Measurements from ENCODE around the gene PRRC2B.
"Not testable (repeated sequence)": the region's sequence is repeated elsewhere in the genome, so short reads cannot be mapped to it uniquely, and the experiment has no call there.

PRRC2B gene

DNA sequence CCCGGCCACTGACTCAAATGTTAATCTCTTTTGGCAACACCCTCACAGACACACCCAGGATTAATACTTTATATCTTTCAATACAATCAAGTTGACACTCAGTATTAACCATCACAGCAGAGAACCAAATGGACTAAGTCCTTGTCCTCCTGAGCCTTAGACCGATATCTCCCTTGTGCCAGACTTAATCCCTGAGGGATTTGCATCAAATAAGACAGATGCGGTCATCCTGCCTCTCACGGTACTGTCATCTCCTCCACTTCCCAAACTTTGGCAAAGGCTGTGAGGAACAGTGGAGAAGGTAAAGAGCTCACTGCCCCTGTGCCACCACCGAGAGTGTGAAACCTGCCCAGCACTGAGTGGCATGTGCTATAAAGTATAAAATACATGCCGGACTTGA lies 6.5 kb upstream of the PRRC2B start:
- no peak for DNase-seq

GRCh38 chr9:131391020-131391419 lies 2.9 kb upstream of the PRRC2B start:
- DNase-seq = no peak

GRCh38 chr9:131391504-131391903 lies 2.4 kb upstream of the PRRC2B start:
- no peak for DNase-seq

DNA sequence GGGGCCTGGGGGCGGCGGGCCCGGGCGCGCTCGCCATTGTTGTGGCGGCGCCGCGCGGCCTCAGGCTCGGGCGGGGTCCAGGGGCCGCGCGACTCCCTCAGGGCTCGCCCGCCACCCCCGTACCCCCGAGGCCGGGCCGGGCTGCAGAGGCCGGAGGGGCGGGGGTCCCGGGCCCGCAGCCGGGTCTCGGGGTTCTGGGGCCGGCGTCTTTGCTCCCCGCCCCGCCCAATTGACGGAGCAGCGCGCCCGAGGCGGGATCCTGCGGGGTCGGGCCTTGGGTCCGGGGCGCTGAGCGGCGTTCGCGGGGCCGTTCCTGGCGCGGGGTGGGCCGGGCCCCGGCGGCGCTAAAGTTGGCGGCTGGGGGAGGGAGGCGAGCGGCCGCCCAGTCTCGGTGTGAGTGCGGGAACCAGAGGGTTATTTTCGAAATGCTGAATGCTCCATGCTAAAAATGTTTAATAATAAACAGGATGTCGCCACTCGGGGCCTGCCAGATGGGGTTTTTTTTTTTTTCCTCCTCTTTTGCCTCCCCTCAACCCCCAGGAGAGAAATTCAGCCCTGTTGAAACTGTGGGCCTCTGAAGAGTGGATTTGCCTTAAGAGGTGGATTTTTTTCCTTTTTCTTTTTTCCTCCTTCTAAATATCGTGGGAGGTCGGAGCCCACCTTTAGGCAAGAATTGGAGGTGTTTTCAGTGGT lies 724 bp downstream of the PRRC2B start:
- peak in 4 of 5 experiments; percentile 26 to 66 (median 34) for DNase-seq

GRCh38 chr9:131395157-131396098 lies 1.5 kb downstream of the PRRC2B start:
- DNase-seq = peak; percentile 35 to 89 (median 71)

GRCh38 chr9:131396099-131396479 lies 2.2 kb downstream of the PRRC2B start:
- not testable (repeated sequence) for DNase-seq

DNA sequence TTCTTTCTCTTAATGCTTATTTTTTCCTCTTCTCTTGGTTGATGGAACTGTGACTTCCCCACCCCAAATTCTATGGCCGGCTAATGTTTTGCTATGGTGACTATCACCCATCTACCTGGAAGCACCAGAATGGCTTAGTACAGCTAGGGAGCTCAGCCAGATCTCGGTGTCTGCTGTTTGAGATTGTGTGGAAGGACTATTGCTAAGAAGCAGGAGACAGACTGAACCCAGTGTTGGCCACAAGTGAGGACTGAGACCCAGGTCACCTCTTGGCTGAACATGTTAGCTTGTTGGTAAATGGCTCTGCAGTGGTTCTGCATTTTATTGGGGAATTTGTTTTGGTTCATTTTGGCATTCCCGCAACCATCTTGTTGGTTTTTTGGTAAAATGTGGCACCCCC lies 2.7 kb downstream of the PRRC2B start:
- no peak for DNase-seq

DNA sequence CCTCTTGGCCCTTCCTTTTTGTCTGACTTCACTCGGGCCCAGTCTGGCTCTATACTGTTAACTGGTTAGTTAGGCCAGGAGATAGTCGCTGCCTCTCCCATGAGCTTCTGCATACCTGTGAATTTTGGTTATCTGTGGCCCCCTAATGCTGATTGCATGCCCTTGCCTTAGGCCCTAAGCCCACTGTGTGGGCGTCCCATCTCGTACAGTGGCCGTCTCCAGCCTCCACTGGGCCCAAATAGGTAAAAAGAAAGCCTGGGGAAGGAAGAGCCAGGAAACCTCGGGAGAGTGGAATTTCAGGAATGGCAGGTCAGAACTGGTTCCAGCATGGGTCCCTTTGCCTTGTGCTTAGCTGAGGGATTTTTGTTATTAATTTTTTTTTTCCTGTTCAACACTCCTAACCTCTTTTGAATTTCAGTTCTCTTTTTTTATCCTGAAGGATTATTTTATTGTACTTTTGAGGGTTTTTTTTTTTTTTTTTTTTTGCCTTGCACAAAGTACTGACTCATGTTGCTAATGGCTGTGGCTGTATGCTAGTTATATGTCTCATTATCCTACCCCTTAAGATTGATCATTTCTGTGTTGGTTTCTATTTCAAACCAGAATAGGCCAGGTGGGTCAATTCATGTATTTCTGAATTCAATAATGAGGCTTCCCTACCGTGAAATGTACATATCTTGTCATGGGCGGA lies 3.4 kb downstream of the PRRC2B start:
- DNase-seq = peak in 1 of 5 experiments; percentile 62

GRCh38 chr9:131398204-131398603 lies 4.3 kb downstream of the PRRC2B start:
- peak in 4 of 5 experiments; percentile 22 to 99 (median 76) for DNase-seq

- DNase-seq = no peak
These were observed 6.1 kb downstream of the PRRC2B start for GRCh38 chr9:131399972-131400371.

- no peak for DNase-seq
These were observed 6.7 kb downstream of the PRRC2B start for GRCh38 chr9:131400627-131401026.

GRCh38 chr9:131402073-131402472 lies 8.2 kb downstream of the PRRC2B start:
- no peak for DNase-seq

DNA sequence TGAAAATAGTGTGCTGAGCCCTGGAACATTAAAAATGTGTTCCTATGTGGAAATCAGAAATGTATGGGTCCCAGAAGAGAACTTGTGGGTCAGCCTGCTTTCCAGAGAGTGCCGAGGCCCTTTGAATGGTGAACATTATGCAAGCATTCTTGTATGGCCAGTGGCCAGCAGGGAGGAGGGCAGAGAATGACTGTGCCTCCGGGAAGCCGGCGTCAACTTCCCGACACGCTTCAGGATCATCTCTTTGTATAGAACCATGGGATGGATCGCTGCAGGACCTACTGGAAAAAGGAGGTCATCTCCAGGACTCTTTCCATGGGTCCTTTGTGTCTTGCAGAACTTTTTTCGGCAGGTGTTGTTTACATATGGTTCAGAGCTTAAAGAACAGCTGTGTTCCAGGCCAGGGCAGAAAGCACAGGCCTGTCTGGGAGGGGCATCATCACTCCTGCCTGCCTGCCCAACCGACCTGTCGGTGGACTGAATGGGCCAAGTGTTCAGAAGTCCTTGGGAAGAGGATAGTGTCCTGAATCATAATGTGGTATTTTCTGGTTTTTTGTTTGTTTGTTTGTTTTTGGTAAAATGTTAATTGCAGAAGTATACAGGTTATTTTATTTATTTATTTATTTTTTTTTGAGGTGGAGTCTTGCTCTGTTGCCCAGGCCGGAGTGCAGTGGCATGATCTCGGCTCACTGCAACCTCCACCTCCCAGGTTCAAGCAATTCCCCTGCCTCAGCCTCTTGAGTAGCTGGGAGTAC lies 9.0 kb downstream of the PRRC2B start:
- no peak for DNase-seq

DNA sequence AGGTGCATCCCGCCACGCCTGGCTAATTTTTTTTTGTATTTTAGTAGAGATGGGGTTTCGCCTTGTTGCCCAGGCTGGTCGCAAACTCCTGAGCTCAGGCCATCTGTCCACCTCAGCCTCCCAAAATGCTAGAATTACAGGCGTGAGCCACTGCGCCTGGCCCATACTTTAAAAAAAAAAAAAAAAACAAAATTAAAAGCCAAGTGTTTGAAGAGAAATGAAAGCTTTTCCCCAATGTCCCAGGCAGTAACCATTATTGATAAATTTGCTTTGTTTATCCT lies 9.5 kb downstream of the PRRC2B start:
- no peak for DNase-seq

- no peak for DNase-seq
These were observed 10.7 kb downstream of the PRRC2B start for GRCh38 chr9:131404581-131404980.

- peak in 1 of 5 experiments; percentile 43 for DNase-seq
These were observed 11.1 kb downstream of the PRRC2B start for GRCh38 chr9:131404987-131405386.

DNA sequence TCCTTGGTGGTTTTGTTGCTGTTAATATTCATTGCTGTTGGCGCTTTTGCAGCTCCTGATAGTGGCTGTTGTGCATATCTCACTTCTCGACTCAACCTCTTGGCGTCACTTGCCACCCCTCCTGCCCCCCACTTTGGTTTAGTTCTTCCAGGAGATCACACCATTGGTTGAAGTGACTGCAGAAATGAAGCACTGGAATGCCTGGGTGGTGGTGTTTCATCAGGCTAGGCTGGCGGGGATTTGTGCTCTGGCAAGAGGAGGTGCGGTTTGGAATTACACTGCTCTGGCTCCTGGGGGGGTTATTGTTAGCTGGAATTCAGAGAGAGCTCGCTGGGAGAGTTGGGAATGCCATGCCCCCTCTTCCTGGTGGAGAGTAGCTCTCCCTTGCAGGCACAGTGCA lies 11.5 kb downstream of the PRRC2B start:
- peak in 1 of 5 experiments; percentile 64 for DNase-seq

GRCh38 chr9:131405858-131406537 lies 12.1 kb downstream of the PRRC2B start:
- DNase-seq = peak in 1 of 5 experiments; percentile 40

- peak in 2 of 5 experiments; percentile 40 to 53 for DNase-seq
These were observed 12.9 kb downstream of the PRRC2B start for GRCh38 chr9:131406563-131407436.

DNA sequence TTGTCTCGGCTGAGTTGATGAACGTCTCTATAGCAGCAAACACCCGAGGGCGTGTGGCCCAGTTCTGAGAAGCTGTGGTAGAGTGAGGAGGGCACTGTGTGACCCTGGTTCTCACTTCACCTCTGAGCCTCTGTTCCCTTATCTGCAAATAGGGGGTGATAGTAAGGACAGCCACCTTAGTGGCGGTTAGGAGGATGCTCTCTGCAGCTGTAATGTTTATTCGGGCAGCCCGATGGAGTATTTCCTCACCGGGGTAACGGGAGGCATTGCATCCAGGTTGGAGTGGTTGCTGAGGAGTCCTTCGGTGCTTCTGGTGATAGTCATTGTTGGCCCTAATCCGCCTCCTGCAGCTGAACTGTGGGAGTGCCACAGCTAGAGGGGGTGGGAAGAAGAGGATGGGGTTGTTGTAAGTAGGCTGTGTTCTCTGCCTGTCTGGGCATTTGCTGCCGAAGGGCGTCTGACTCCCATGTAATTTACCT lies 13.9 kb downstream of the PRRC2B start:
- DNase-seq = peak in 3 of 5 experiments; percentile 43 to 74 (median 72)
